ENCODE measurements around the gene MICAL2.

Gene MICAL2

GRCh38 chr11:12066056-12066798, 44.2 kb upstream of the MICAL2 start:
- no peaks in the 10 kb centered on the region for H3K27me3 ChIP-seq
- no peaks in the 10 kb centered on the region for H3K36me3 ChIP-seq
- no peaks in the 10 kb centered on the region for H3K9me3 ChIP-seq
- DNase-seq = no peak
- H3K4me1 ChIP-seq = no peaks in the 10 kb centered on the region
- TF ChIP-seq CTCF (IDR thresholded peaks at IDR 0.05; ENCODE audit: low read depth, low read length) = no peak
- H3K4me3 ChIP-seq (ENCODE audit: low read depth, low read length) = no peak overlapping the region

- Histone ChIP-seq H3K36me3 (no peaks in the 10 kb centered on the region), H3K27me3 (no peaks in the 10 kb centered on the region), H3K4me1 (no peaks in the 10 kb centered on the region), H3K9me3 (no peaks in the 10 kb centered on the region), H3K4me3 (ENCODE audit: low read depth, low read length) (no peak overlapping the region)
- no peak for TF ChIP-seq CTCF (IDR thresholded peaks at IDR 0.05; ENCODE audit: low read depth, low read length)
- no peak for DNase-seq
Observed at GRCh38 chr11:12066799-12067508, 43.4 kb upstream of the MICAL2 start.

- DNase-seq = no peak
- no peaks in the 10 kb centered on the region for H3K27me3 ChIP-seq
- TF ChIP-seq CTCF (IDR thresholded peaks at IDR 0.05; ENCODE audit: low read depth, low read length) = no peak
Observed at GRCh38 chr11:12067796-12068357, 42.5 kb upstream of the MICAL2 start.

GRCh38 chr11:12069066-12069676, 41.2 kb upstream of the MICAL2 start:
- Histone ChIP-seq H3K27me3 (no peaks in the 10 kb centered on the region), H3K4me3 (ENCODE audit: low read depth, low read length) (no peak overlapping the region), H3K4me1 (no peaks in the 10 kb centered on the region), H3K36me3 (no peaks in the 10 kb centered on the region), H3K9me3 (no peaks in the 10 kb centered on the region)
- DNase-seq = no peak
- TF ChIP-seq CTCF (IDR thresholded peaks at IDR 0.05; ENCODE audit: low read depth, low read length) = no peak

More at GRCh38 chr11:12067796-12068357, 42.5 kb upstream of the MICAL2 start:
- no peak overlapping the region for H3K4me3 ChIP-seq (ENCODE audit: low read depth, low read length)
- H3K36me3 ChIP-seq = no peaks in the 10 kb centered on the region
- H3K4me1 ChIP-seq = no peaks in the 10 kb centered on the region
- no peaks in the 10 kb centered on the region for H3K9me3 ChIP-seq

- no peak for TF ChIP-seq CTCF (IDR thresholded peaks at IDR 0.05; ENCODE audit: low read depth, low read length)
- no peaks in the 10 kb centered on the region for H3K36me3 ChIP-seq
- H3K27me3 ChIP-seq = no peaks in the 10 kb centered on the region
- no peaks in the 10 kb centered on the region for H3K4me1 ChIP-seq
- H3K4me3 ChIP-seq (ENCODE audit: low read depth, low read length) = no peak overlapping the region
- DNase-seq = no peak
- no peaks in the 10 kb centered on the region for H3K9me3 ChIP-seq
Observed at GRCh38 chr11:12070446-12071267, 39.7 kb upstream of the MICAL2 start.
